Measurements from ENCODE around the gene TLCD2. TPM values are rescaled to one million over a fixed set of nuclear protein-coding genes. Genes with fewer than 3 reads are reported as not detected.

Gene TLCD2
- total RNA-seq, 1 donor from 2014 or later: 4.0 TPM

Other genes starting within 250 kb of the TLCD2 start
- gene MYO1C, start 217.7 kb downstream of the TLCD2 start, total RNA-seq (ENCODE audit: low replicate concordance): 73.6 and 132 TPM in 2 replicates
- 21.2 and 29.7 TPM in 2 replicates for gene INPP5K, start 193.8 kb downstream of the TLCD2 start, total RNA-seq (ENCODE audit: low replicate concordance)
- gene PITPNA, start 147.6 kb downstream of the TLCD2 start, total RNA-seq (ENCODE audit: low replicate concordance): 64.5 and 76.1 TPM in 2 replicates
- 23.5 and 28.6 TPM in 2 replicates for gene SLC43A2, start 81.5 kb downstream of the TLCD2 start, total RNA-seq (ENCODE audit: low replicate concordance)
- gene SCARF1, start 64.6 kb downstream of the TLCD2 start, total RNA-seq (ENCODE audit: low replicate concordance): 0.97 and 1.3 TPM in 2 replicates
- gene RILP, start 60.5 kb downstream of the TLCD2 start, total RNA-seq (ENCODE audit: low replicate concordance): 5.9 and 6.4 TPM in 2 replicates
- 277 and 321 TPM in 2 replicates for gene PRPF8, start 25.5 kb downstream of the TLCD2 start, total RNA-seq (ENCODE audit: low replicate concordance)
- 14.5 and 16.0 TPM in 2 replicates for gene WDR81, start 14.3 kb upstream of the TLCD2 start, total RNA-seq (ENCODE audit: low replicate concordance)
- gene SERPINF2, start 32.5 kb upstream of the TLCD2 start, total RNA-seq (ENCODE audit: low replicate concordance): 28.3 and 36.3 TPM in 2 replicates
- gene SERPINF1, start 51.7 kb upstream of the TLCD2 start, total RNA-seq (ENCODE audit: low replicate concordance): 9.6 and 98.8 TPM in 2 replicates
- 18.0 and 22.5 TPM in 2 replicates for gene SMYD4, start 119.5 kb upstream of the TLCD2 start, total RNA-seq (ENCODE audit: low replicate concordance)
- 91.5 and 129 TPM in 2 replicates for gene RPA1, start 119.6 kb upstream of the TLCD2 start, total RNA-seq (ENCODE audit: low replicate concordance)